Gastrocnemius medialis (tissue), 4 donors: ENCODE data around the gene PRRG4.

ENCODE experiments used
- POLR2A ChIP-seq, 2 donors: fragments of 450-650 bp; IDR thresholded peaks; one replicate each; pipeline ENCODE4 v1.6.1; 2017; ENCODE audit warnings: antibody characterized with exemption in 2 of 2, mild to moderate bottlenecking in 2 of 2, moderate library complexity in 2 of 2
- TF ChIP-seq, protein P1 (sequence below), 5 experiments: fragments of 450-650 bp in 3 of 5; fragments of 200-600 bp in 2 of 5; sonication (generic) in 2 of 5; IDR thresholded peaks in 4 of 5; conservative IDR thresholded peaks in 1 of 5; 1 replicate in 4 of 5; 2 replicates in 1 of 5; pipeline ENCODE4 v1.5.1; 2016 to 2019; ENCODE audit warnings: antibody characterized with exemption in 5 of 5, mild to moderate bottlenecking in 3 of 5, moderate library complexity in 3 of 5

DNA sequence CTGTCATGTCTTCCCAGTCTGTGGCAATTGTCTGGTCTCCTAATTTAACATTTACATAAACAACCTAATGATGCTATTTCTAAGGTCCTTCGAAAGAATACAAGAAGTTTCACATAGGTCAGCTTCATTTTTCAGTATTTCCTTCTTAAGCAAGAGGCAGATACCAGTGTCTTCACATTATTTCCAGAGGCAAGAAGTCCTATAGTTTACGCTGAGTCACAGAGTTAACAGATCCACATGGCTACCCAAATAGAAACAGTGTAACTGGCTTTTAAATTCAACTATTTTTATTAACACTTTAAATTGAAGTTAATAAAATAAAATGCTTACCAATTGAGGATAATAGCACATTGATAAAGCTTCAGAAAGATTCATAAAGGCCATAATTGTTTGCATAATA is 10.9 kb downstream of the PRRG4 start:
- TF ChIP-seq, protein P1, sequence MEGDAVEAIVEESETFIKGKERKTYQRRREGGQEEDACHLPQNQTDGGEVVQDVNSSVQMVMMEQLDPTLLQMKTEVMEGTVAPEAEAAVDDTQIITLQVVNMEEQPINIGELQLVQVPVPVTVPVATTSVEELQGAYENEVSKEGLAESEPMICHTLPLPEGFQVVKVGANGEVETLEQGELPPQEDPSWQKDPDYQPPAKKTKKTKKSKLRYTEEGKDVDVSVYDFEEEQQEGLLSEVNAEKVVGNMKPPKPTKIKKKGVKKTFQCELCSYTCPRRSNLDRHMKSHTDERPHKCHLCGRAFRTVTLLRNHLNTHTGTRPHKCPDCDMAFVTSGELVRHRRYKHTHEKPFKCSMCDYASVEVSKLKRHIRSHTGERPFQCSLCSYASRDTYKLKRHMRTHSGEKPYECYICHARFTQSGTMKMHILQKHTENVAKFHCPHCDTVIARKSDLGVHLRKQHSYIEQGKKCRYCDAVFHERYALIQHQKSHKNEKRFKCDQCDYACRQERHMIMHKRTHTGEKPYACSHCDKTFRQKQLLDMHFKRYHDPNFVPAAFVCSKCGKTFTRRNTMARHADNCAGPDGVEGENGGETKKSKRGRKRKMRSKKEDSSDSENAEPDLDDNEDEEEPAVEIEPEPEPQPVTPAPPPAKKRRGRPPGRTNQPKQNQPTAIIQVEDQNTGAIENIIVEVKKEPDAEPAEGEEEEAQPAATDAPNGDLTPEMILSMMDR (IDR thresholded peaks at IDR 0.05 in 4 of 5, conservative IDR thresholded peaks at IDR 0.05 in 1 of 5), result no peak
- TF ChIP-seq POLR2A (IDR thresholded peaks at IDR 0.05), result no peak
